WERI-Rb-1 (cell line): ENCODE measurements around the gene DESI2.
A peak's percentile ranks its signal among the peaks of the same experiment; 100 is the strongest.
"Not testable (repeated sequence)": the region's sequence is repeated elsewhere in the genome, so short reads cannot be mapped to it uniquely, and the experiment has no call there.

Experiments
- DNase-seq: peaks from one replicate; pipeline ENCODE4 v3.0.0-alpha.2; 2020
- H3K27ac ChIP-seq: fragments of 250-450 bp; sonication (Bioruptor Pico); 2 replicates; pipeline ENCODE4 v1.5.1; 2020; ENCODE audit warnings: mild to moderate bottlenecking, moderate library complexity
- H3K27me3 ChIP-seq: fragments of 250-450 bp; sonication (Bioruptor Pico); 2 replicates; pipeline ENCODE4 v1.5.1; 2021; ENCODE audit warnings: mild to moderate bottlenecking, low read depth, moderate library complexity; ENCODE audit not compliant: insufficient read depth, severe bottlenecking
- H3K36me3 ChIP-seq: fragments of 250-450 bp; sonication (Bioruptor Pico); 2 replicates; pipeline ENCODE4 v1.5.1; 2020; ENCODE audit warnings: mild to moderate bottlenecking, moderate library complexity
- H3K4me3 ChIP-seq: 2 replicates; pipeline ENCODE4 v1.5.1; 2011; ENCODE audit warnings: low read depth, mild to moderate bottlenecking, control low read depth, low read length
- H3K9me3 ChIP-seq: fragments of 250-450 bp; sonication (Bioruptor Pico); 2 replicates; pipeline ENCODE4 v1.5.1; 2021; ENCODE audit warnings: mild to moderate bottlenecking, moderate library complexity; ENCODE audit not compliant: severe bottlenecking
- CTCF ChIP-seq: IDR thresholded peaks from 2 replicates; pipeline ENCODE4 v1.5.1; 2011; ENCODE audit warnings: low read depth, mild to moderate bottlenecking, control low read depth, inconsistent platforms, low read length

DESI2 gene

GRCh38 chr1:244730934-244731434 lies 78.1 kb downstream of the DESI2 start:
- no peak overlapping the region for H3K4me3 ChIP-seq
- H3K9me3 ChIP-seq: peaks cover 21% of the 10 kb centered on the region
- TF ChIP-seq CTCF: no peak
- DNase-seq: no peak
- no peak overlapping the region for H3K27ac ChIP-seq
- no peaks in the 10 kb centered on the region for H3K27me3 ChIP-seq
- 0 out of 2 replicates have a peak, but pooled peaks cover 2% of the 10 kb centered on the region for H3K36me3 ChIP-seq

GRCh38 chr1:244731651-244732050 lies 78.7 kb downstream of the DESI2 start:
- DNase-seq: no peak
- no peak for TF ChIP-seq CTCF
- 0 out of 2 replicates have a peak, but pooled peaks cover 2% of the 10 kb centered on the region for H3K36me3 ChIP-seq
- H3K9me3 ChIP-seq: peaks cover 24% of the 10 kb centered on the region
- H3K4me3 ChIP-seq: no peak overlapping the region
- H3K27me3 ChIP-seq: no peaks in the 10 kb centered on the region
- no peak overlapping the region for H3K27ac ChIP-seq

- no peak for DNase-seq
- Histone ChIP-seq H3K4me3 (no peak overlapping the region), H3K9me3 (peaks cover 26% of the 10 kb centered on the region), H3K27ac (no peak overlapping the region), H3K36me3 (0 out of 2 replicates have a peak, but pooled peaks cover 2% of the 10 kb centered on the region), H3K27me3 (no peaks in the 10 kb centered on the region)
- TF ChIP-seq CTCF: no peak
These were observed 80.0 kb downstream of the DESI2 start for GRCh38 chr1:244732851-244733450.

- DNase-seq: peak; percentile 46
- Histone ChIP-seq H3K36me3 (0 out of 2 replicates have a peak, but pooled peaks cover 2% of the 10 kb centered on the region), H3K4me3 (no peak overlapping the region), H3K27ac (peak overlapping the region; percentile 51), H3K27me3 (no peaks in the 10 kb centered on the region), H3K9me3 (peaks cover 26% of the 10 kb centered on the region)
- TF ChIP-seq CTCF: no peak
These were observed 82.5 kb downstream of the DESI2 start for GRCh38 chr1:244735404-244735803.

GRCh38 chr1:244735876-244736561 lies 83.1 kb downstream of the DESI2 start:
- peak overlapping the region; percentile 51 for H3K27ac ChIP-seq

GRCh38 chr1:244739140-244739539 lies 86.2 kb downstream of the DESI2 start:
- not testable (repeated sequence) for H3K4me3 ChIP-seq, H3K36me3 ChIP-seq, H3K27me3 ChIP-seq, H3K27ac ChIP-seq, DNase-seq
- peaks cover 18% of the 10 kb centered on the region for H3K9me3 ChIP-seq

More at GRCh38 chr1:244735876-244736561, 83.1 kb downstream of the DESI2 start:
- Histone ChIP-seq H3K27me3 (no peaks in the 10 kb centered on the region), H3K4me3 (no peak overlapping the region), H3K36me3 (0 out of 2 replicates have a peak, but pooled peaks cover 2% of the 10 kb centered on the region), H3K9me3 (peaks cover 23% of the 10 kb centered on the region)
- TF ChIP-seq CTCF: no peak
- no peak for DNase-seq

GRCh38 chr1:244740027-244740617 lies 87.2 kb downstream of the DESI2 start:
- H3K9me3 ChIP-seq: peaks cover 13% of the 10 kb centered on the region
- DNase-seq, H3K4me3 ChIP-seq, H3K27me3 ChIP-seq, H3K36me3 ChIP-seq, H3K27ac ChIP-seq: not testable (repeated sequence)
